Middle frontal gyrus (tissue), 1 donor: ENCODE data around the gene HEPHL1.
"Not testable (repeated sequence)": the region's sequence is repeated elsewhere in the genome, so short reads cannot be mapped to it uniquely, and the experiment has no call there.

Source experiments
- DNase-seq: peaks from one replicate; pipeline ENCODE4 v3.0.0-alpha.2; 2015; ENCODE audit warnings: low spot score; ENCODE audit errors: extremely low spot score

Gene HEPHL1

DNA sequence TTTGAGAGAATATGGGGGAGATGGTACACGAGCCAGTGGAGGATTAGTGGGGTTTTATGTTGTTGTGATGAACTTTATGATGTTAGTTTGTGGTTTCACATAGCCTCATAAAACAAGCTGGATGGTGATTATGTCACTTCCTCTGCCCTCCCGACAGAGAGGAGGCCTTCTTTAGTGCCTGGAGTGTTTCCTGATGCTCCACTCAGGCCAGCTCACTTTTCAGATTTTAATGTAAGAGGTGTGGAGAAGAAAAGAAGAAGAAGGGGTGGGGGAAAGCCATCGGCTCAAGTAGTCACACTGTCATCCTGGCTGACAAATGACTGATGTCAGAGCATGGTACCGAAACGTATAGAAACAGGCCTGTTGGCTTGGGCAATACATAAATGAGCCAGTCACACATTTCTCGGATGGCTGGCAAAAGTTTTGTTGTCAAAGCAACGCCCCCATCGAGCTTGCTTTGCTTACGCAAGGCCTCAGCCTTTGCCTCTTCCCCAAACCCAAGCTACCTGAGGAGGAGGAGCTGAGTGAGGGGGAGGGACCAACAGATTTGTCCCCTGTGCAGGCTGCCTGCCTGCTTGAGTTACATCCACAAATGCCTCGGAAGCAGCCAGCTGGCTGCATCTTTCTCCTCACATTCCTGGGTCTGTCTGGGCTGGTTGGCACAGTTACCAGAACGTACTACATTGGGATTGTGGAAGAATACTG, at the start of gene HEPHL1:
Gene HEPHL1 (plus strand): TSS at position 578 of the 705 bp plus-strand sequence. CDS start 15 bp downstream, at position 593.
- no peak for DNase-seq

- DNase-seq, result no peak
These were observed 48.4 kb upstream of the HEPHL1 start for GRCh38 chr11:93972790-93973189.

- DNase-seq, result not testable (repeated sequence)
These were observed 47.7 kb upstream of the HEPHL1 start for GRCh38 chr11:93973322-93974051.

DNA sequence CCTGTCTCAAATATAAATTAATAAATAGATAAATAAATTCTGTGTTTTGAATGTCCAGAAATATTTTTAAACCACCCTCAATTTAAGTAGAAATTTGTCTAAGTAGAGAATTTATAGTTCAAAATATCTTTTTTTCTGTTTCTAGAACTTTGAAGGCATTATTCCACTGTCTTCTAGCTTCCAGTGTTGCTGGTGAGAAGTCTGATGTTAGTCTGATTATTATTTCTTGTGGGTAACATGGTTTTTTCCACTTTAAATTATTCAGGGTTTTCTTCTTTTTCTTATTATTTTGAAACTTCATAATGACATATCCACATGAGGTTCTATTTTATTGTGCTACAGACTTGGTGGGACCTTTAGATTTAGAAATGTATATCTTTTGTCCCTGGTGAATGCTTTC, 46.4 kb upstream of the HEPHL1 start:
- no peak for DNase-seq

- not testable (repeated sequence) for DNase-seq
These were observed 44.4 kb upstream of the HEPHL1 start for GRCh38 chr11:93976577-93977254.

- DNase-seq, result no peak
These were observed 37.5 kb upstream of the HEPHL1 start for GRCh38 chr11:93983542-93984195.

GRCh38 chr11:93984196-93984567, 37.0 kb upstream of the HEPHL1 start:
- DNase-seq, result no peak

- no peak for DNase-seq
These were observed 36.2 kb upstream of the HEPHL1 start for GRCh38 chr11:93984936-93985335.

- no peak for DNase-seq
These were observed 34.4 kb upstream of the HEPHL1 start for GRCh38 chr11:93986716-93987115.

GRCh38 chr11:93988455-93988854, 32.7 kb upstream of the HEPHL1 start:
- no peak for DNase-seq

- DNase-seq, result no peak
These were observed 32.2 kb upstream of the HEPHL1 start for GRCh38 chr11:93988912-93989311.

- DNase-seq, result no peak
These were observed 27.4 kb upstream of the HEPHL1 start for GRCh38 chr11:93993747-93994146.

GRCh38 chr11:93997741-93998140, 23.4 kb upstream of the HEPHL1 start:
- DNase-seq, result no peak

DNA sequence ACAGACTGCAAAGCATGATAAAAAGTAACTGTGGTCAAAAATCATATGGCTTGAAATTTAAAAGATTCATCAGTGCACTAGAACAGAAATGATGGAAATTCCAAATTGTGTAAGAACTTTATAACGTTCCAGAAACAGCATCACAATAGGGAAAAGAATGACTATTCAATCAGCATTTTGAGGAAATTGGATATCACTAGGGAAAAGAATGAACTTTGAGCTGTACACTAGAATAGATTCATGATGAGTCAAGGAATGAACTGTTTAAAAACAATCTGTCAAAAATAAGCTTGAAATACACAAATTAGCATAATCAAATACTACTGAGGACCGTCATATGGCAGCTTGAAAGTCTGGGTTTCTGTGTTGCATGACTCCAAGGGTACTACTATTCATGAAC, 20.5 kb upstream of the HEPHL1 start:
- DNase-seq, result no peak

GRCh38 chr11:94002226-94002625, 18.9 kb upstream of the HEPHL1 start:
- DNase-seq, result no peak

- DNase-seq, result no peak
These were observed 13.7 kb upstream of the HEPHL1 start for GRCh38 chr11:94007426-94007825.

DNA sequence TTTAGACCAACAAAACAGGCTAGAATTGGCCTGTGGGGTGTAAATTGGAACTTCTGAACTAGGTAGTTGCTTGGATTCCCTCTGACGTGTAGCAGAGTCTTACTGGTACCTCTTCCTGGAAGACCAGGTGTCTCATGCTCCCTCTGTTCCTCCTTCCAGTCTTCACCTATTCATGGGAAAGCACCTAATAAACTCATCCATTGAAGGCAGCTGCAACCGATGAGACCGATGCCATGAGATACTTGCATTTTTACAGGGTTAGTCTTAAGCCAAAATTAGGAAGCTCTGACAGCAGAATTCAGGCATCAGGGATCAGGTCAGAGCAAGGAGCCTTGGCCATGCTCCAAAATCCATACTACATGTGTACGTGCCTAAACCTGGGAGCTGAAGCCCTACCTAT, 13.2 kb upstream of the HEPHL1 start:
- DNase-seq, result no peak

DNA sequence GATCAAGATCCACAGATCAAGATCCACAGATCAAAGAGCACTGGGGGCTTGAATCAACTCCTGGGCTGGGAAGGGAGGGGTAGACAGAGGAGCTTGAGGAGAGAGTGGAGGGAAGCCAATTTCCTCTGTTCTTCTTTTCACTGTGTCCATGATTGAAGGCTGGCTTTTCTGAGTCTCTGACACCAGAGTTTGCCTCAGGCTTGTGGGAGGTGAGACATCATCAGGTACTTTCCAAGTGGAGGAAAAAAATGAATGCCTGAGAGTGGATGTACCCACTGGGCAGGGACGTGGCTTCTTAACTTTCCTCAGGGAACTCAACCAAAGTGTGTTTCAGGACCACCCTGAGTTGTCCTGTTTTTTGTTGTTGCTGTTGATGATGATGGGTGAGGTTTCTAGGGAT, 11.0 kb upstream of the HEPHL1 start:
- DNase-seq, result no peak

DNA sequence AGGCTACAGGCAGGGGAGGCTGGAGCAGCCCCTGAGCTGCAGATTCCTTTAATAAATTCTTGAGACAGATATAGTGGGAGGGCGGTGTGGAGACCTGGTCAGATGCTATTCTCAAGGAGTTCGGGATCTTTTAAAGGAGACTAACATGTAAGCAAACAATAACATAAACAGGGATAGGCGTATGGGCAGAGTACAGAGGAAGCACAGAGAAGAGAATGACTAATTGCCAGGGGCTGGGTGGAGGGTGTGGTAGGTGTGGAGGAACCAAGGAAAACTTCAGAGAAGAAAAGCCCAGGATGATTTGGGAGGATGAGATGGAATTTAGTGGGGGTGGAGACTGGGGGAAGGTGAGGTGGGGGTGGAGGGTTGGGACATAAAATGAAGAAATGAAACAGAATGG, 9.7 kb upstream of the HEPHL1 start:
- DNase-seq, result no peak

- no peak for DNase-seq
These were observed 3.7 kb upstream of the HEPHL1 start for GRCh38 chr11:94017446-94017845.

DNA sequence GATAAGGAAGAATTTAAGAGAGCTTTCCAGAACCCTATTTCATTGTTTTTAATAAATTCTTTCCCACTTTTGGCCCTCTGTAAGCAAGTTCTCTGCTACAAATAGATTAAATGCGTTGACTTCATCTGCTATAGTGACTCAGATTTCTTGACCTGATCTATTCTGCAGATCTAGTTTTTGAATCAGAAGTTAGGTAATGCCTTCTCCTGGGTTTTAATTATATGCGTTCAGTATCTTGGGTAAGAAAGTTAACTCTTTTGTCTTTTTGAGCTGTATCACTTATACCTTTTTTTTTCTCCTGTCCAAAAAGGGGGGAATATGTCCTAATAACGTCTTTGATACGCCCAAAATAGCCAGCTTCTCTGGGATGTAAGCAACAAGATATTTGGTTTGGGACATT, 2.4 kb upstream of the HEPHL1 start:
- DNase-seq, result no peak

DNA sequence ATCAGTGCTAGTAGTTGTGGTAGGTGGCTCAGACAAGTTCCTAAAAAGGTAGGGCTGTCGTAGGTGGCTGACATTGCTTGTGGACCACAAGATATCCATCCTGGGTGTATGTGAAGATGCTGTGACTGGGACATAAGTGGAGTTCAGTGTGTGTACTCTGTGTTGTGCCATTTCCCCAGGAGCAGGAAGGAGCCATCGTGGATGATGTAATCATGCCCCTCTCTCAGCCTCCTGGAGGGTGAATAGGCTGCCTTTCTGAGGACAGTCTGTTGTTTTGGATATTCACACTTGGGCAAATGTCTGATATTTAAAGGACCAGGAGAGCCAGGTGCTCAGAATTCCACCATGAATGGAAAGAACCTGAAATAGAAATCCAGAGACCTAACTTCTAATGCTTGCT, 2.7 kb downstream of the HEPHL1 start:
- DNase-seq, result no peak
